PC-9 (cell line): Measurements from ENCODE around the gene KEAP1.

Experiments used
- EZH2 ChIP-seq: fragments of 200-600 bp; sonication (generic); IDR thresholded peaks from 2 replicates; pipeline ENCODE4 v1.8.0; 2017; ENCODE audit warnings: antibody characterized with exemption, low read depth
- TF ChIP-seq, protein P1 (sequence below): fragments of 200-600 bp; sonication (generic); conservative IDR thresholded peaks from 2 replicates; pipeline ENCODE4 v1.6.1; 2017; ENCODE audit warnings: mixed run types, antibody characterized with exemption, mild to moderate bottlenecking, moderate library complexity

DNA sequence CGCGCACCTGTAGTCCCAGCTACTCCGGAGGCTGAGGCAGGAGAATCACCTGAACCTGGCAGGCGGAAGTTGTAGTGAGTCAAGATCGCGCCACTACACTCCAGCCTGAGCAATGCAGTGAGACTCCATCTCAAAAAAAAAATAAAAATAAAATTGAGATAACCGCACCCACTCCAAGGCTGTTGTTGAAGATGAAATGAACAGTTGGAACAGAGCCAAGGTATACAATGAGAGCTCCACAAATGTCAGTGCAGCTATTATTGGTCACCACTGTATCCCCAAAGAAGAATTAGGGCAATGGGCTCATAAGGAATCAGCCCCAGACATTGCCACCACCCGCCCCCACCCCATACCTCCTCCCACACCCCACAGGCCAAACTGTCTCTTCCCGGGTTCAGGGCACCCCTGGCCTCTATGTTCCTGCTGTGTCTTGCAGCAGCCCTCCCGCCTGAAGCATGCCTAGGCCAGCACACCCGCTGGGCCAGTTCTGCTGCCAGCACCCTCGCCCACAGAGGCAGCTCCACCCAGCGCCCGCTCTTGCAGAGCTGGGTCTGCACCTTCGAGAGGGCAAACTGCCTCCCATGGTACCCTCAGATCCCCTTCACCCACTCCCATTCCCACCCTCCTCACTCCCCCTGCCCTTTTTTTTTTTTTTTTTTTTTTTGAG is 17.6 kb upstream of the KEAP1 start:
- no peak for TF ChIP-seq EZH2
- TF ChIP-seq, protein P1, sequence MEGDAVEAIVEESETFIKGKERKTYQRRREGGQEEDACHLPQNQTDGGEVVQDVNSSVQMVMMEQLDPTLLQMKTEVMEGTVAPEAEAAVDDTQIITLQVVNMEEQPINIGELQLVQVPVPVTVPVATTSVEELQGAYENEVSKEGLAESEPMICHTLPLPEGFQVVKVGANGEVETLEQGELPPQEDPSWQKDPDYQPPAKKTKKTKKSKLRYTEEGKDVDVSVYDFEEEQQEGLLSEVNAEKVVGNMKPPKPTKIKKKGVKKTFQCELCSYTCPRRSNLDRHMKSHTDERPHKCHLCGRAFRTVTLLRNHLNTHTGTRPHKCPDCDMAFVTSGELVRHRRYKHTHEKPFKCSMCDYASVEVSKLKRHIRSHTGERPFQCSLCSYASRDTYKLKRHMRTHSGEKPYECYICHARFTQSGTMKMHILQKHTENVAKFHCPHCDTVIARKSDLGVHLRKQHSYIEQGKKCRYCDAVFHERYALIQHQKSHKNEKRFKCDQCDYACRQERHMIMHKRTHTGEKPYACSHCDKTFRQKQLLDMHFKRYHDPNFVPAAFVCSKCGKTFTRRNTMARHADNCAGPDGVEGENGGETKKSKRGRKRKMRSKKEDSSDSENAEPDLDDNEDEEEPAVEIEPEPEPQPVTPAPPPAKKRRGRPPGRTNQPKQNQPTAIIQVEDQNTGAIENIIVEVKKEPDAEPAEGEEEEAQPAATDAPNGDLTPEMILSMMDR: no peak
